Activated gamma-delta T cell (primary cell): ENCODE measurements around the gene HOXB8.

ENCODE experiments used
- DNase-seq: peaks from one replicate; lab custom pipeline; 2025; lab: John Stamatoyannopoulos, UW

Gene HOXB8

DNA sequence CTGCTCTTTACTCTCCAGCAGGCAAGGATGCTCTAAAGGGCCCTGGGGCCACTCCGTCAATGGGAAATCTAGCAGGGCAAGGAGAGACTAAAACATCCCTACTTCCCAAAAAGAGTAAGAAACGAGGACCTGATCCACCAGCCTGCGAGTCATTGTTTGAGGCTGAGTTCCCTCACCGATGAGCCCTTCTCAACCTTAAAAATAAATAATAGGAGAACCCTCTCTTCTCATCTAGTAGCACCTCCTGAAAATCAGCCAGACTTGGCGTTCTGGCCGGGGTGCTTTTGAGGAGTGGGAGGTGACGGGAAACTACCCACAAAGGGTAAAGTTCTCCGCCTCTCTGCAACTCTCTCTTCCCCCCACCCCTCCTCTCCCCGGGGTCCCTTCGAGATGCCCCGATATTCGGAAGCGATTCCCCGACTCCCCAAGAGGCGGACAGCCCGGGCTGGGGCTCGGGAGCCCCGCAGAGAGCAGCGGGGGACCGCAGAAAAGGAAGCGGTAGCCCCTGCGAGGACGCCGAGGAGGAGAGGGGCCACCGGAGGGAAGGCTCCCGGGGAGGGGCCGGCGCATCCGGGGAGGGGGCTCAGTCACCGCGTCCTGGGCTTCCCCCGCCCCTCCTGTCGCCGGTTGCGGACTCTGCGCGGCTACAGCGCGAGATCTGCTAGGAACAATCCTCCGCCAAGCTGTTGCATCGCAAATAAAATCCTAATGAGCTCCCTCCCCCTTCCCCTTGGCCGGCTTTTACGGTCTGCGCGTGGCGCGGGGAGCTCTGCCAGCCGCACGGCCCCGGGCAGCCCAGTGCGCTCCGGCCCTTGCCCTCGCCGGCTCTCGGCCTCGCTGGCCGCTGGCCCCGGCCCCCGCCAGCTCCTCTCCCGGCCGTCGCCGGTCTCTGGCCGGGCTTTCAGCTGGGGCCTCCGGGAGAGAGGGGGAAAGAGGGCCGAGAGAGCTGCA, 9.7 kb upstream of the HOXB8 start:
- DNase-seq, result peak; percentile 35

- DNase-seq, result no peak
Observed at GRCh38 chr17:48624118-48624517, 9.0 kb upstream of the HOXB8 start.

DNA sequence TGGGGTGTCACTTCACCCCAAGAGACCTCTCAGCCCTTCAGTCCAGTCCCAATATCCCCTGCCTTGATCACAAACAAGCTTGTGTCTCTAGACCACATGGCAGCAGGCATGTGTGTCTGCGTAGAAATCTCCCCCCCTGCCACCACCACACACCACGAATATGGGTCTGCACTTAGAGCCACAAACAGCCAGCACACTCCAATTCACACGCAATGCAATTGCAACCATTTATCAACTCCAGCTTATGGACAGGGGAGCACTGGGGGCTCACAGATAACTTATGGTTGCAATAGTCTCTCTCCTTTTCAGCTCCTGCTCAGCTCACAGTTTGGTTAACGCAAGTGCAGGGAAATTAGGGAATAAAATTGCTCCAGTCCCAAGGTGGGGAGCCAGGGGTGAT, 8.5 kb upstream of the HOXB8 start:
- DNase-seq, result no peak

DNA sequence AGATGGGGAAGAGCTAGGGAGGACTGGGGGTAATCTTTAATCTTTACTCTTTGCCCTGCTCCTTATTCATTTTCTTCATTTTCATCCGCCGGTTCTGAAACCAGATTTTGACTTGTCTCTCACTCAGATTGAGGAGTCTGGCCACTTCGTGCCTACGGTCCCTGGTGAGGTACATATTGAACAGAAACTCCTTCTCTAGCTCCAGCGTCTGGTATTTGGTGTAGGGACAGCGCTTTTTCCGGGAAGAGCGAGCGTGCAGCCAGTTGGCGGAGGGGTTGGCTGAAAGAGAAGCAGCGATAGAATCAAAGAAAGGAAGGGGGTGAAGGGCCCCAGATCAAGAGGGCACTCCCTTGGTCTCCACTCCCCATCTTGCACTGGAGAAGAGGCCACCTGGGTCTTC, 7.8 kb upstream of the HOXB8 start:
- no peak for DNase-seq

DNA sequence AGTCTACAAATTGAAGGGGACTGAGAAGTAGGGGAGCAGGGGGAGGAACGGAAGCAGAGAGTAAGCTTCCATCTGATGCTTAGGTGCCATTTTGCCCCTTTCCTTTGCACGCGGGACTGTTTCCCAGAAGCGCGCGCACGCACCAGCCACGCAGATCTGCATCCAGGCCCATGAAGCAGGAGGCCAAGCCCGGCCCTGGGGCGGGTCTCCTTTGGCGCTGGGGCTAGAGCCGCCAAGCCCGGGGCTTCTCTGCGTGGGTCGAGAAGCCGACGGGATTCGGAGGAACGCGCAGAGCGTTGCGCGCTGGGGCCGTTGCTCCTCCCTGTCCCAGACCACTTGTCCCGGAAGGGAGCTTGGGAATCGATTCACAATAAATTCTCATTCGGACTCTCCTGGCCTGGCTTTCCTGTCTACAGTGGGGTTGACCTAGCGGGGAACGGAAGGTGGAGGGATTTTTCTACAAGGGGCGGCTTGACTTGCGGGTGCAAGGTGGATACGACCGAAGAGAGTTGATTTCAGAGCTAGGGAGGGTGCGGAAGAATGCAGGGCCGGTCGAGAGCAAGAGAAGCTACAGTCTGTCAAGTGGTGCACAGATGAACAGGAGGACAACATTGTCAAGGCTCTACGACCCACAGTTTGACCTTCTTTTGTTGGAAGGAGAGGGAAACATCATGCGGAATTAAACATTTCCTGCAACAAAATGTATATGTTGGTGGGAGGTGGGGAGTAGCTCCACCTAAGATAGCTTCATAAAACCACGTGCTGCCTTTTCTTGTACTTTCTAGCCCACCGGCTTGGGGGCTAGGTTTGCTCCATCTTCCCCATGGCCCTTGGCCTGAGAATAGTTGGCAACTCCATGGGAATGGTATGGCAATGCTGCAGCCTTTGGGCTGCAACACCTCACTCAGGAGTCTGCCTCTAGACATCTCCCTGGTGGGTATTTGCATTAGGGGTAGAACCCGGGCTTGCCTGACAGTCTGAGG, 6.6 kb upstream of the HOXB8 start:
- DNase-seq, result no peak

DNA sequence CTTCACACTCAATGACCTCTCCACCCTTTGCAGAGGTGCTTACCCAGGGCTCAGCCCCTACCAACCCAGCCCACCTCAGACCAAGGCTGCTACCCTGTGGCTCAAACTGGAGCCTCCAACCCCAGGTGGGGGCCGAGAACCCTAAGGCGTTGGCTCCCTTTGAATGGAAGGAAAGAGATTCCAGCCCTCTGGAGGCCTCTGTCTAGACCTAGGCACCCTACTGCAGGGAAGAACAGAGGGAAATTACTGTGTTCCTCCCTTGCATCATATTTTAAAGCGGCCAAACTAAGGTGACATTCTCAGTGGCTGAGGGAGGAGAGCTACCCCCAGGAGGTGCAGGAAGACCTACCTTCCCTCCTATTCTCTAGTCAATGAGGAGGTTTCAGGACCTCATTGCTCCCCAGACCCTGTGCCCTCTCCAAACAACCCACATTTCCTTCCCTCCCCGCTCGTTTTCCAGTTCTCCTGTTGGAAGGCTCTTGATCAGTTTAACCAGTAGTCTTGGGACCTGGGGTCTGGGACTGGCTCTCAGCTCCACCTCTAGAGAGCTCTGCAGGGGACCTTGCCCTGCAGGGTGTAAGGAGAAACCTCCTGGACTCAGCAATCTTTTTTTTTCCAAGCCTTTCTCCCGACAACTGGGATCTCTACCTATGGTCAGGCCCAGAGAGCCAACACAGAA, 5.5 kb upstream of the HOXB8 start:
- DNase-seq, result no peak

GRCh38 chr17:48619826-48620449, 4.8 kb upstream of the HOXB8 start:
- no peak for DNase-seq

- DNase-seq, result peak; percentile 48
Observed at GRCh38 chr17:48618256-48618896, 3.3 kb upstream of the HOXB8 start.

- no peak for DNase-seq
Observed at GRCh38 chr17:48617471-48618255, 2.6 kb upstream of the HOXB8 start.

GRCh38 chr17:48616717-48617470, 1.8 kb upstream of the HOXB8 start:
- DNase-seq, result no peak

DNA sequence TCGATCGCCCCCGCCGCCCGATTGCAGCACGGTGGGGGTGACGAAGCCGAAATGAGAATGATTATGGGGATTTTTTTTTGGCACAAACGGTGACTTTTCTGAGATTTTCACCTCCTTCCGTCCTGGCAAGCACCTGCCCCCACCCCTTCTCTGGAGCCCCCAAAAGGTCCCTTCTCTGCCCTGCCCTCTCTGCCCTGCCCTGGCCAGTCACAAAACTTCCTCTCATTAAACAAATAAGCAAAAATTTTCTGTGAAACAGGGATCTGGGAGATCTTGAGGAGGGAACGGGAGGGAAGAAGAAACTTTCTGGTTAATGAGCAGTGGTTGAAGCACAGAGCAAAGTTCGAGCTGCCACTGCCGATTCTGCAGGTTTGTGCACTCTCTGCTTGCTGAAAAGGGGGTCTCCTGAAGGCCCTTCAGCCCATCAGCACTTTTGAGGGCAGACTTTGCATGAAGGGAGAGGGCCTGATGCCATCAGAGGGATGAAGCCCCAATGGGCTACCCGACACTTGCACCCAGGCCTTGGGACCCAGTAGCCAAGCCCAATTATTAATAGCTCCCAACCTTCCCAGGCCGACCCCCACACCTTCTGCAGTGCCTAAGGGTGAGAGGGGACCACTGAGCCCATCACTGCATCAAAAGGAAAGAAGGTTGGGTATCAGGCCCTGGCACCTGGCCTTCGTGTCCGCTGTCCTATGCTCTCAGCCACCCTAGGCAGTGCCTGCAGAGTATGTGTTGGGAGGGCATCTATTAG, 1.0 kb upstream of the HOXB8 start:
- DNase-seq, result no peak

DNA sequence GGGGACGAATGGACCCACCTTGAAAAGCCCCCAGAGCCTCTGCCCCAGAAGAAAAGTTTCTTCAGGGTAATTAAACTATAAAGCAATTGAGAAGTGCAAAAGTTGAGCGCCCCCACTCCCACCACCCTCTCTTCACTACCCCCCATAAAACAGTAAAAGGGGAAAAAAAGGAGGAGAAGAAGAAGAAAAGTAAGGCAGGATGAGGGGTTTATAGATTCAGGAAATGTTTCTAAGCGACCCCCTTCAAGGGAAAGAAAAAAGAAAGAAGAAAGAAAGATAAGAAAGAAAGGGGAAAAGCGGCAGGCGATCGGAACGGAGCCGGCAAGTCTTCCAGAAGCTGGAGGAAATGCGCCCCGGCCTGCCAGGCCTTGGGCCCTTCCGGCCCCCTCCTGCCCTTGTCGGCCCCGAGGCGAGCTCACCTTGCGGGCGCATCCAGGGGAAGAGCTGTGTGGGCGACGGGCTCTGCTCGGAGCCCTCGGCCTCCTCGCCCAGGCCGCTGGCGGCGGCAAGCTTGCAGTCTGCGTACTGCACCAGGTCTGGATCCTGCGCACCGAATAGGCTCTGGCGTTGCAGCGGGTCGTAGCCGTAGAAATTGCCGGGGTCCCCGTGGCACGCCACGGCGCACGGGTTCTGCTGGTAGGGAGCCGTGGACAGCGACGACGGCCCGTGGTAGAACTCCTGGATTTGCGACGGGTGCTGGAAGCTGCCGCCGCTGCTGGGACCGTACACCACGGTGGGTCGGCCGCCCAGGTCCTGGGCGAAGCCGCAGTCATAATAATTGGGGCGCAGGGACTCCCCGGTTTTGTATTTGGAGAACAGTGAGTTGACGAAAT, 1.0 kb downstream of the HOXB8 start:
- no peak for DNase-seq

DNA sequence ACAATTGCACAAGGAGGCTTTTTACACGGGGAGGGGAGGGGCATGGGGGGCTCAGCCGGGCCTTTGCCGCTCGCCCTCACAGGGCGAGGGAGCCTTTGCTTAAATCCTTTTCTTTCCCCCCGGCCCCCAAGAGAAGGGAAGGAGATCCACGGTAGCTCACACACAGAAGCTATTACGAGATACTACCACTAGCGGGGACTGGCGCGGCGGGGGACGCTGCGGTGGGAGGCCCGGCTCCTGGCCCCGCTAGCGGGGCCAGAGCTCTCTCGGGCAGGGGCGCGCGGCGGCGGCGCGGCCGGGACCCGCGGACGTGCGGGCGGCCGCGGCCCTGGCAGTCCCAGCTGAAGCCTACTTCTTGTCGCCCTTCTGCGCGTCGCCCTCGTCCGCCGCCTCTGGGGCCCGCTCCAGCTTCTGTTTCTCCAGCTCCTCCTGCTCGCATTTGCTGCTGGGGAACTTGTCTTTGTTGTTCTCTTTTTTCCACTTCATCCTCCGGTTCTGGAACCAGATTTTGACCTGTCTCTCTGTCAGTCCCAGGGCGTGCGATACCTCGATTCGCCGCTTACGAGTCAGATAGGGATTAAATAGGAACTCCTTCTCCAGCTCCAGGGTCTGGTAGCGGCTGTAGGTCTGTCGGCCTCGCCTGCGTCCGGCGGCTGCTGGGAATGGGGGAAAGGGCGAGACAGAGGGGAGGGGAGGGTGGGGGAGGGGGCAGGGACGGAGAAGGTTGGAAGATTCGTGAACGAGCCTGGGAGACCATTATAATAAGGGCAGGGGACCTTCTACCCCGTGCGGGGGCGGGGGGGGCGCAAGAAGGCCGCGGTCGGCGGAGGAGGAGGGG, 2.0 kb downstream of the HOXB8 start:
- DNase-seq, result no peak

DNA sequence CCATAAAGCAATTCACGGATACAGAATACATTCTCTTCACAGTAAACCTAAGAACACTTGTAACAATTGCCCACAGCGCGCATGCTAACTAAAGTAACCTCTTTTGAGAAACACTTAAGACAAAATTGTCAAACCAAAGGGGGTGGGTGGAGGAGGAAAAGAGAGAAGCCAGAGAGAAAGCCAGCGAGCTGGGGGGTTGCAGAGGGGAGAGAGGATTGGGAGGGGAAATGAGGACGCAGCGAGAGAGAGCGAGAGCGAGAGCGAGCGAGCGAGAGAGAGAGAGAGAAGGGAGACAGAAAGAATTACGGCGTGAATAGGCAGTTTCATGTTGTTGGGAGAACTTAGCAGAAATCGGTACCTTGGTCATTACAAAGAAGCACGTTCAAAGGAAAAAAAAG, 2.6 kb downstream of the HOXB8 start:
- no peak for DNase-seq

DNA sequence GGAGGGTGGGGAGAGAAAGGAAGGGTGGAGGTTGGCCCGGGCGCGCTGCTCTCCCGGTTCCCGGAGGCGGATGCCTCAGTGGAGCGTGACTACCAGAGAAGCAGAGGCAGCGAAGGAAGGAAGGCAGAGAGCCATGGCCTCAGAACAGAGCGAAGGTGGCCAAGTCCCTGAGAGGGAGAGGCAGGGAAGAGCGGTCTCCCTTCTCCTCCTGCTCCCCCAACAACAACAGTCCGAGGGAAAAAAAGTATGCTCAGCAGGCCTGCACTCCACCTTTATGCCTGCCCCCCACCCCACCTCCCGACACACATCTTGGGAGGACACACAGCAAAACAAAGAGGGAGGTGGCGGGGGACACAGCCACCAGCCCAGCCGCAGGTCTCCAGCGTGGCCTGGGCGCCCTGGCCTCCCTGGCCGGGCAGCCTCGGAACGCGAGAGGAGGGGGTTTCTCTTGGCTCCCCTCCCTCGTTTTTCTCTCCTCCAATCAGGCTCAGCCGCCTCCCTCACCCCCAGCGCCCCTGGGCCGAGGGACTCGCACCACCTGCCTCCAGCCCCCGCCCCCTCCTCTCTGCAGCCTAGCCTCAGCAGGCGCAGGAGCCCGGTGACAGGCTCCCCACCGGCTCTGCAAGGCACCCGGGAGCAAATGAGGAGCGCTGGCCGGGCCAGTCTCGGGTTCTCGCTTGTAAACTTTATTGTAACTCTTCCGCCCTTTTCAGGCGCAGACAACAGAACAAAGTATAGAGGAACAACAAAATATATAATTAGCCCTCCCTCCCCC, 3.2 kb downstream of the HOXB8 start:
- DNase-seq, result no peak

DNA sequence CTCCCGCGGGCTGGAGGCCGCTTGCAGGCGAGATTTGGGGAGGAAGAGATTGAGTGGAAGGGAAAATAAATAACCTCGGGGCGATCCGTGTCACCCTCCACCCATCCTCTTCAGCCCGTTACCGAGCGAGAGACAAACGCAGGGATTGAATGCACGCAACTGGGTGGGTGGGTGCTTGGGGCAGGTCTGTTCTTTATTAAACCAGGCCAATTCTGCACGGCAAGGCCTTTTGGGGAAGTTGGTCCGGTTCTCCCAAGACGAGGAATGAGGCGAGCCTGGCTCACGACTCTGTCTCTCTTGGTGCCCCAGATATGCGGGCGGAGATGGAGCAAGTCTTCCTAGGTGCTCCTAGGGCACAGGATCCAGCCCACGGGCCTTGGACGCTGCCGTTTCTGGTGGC, 3.9 kb downstream of the HOXB8 start:
- DNase-seq, result no peak
